HG03039 (cell line): ENCODE results near the gene NFATC1.

Source experiments
- ATAC-seq: cut with Tn5 transposase; IDR thresholded peaks from one replicate; pipeline ENCODE4 v1.9.1; 2021; ENCODE audit warnings: mild to moderate bottlenecking, moderate library complexity; ENCODE audit not compliant: unreplicated experiment

The NFATC1 gene

DNA sequence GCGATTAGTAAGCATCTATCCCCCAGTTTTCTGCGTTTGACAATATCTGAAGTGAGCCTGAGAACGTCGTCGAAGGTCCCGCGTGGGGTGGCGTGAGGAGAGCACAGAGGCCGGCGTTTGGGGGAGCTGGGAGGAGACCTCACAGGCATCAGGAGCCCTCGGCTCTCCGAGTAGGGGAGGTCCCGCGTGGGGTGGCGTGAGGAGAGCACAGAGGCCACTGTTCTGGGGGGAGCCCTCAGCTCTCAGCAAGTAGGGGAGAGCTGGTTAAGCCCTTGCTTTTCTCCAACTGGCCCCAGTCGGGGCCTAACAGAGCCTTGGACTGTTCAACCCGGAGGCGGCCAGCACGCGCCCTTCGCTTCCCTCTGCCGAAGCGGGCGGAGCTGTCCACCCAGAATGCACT lies 134.3 kb downstream of the NFATC1 start:
- no peak for ATAC-seq

- no peak for ATAC-seq
These were observed 135.1 kb downstream of the NFATC1 start for GRCh38 chr18:79530821-79531220.

DNA sequence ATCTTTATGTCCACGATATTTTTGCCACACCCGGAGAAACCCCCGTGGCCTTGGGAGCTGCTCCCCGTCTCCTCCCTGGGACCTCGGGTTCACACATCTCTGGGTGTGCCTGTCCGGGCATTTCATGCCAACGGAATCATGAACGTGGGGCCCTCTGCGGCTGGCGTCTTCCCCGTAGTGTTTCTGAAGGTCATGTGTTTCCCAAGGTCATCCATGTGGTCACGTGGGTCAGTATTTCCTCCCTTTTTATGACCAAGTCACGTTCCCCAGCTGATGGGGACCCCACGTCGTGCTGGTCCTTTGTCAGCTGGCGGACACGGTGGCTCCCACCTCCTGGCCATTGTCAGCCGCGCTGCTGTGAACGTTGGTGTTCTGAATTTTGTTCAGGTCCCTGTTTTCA lies 135.7 kb downstream of the NFATC1 start:
- no peak for ATAC-seq

- ATAC-seq, result no peak
These were observed 136.2 kb downstream of the NFATC1 start for GRCh38 chr18:79531926-79532312.

- no peak for ATAC-seq
These were observed 136.7 kb downstream of the NFATC1 start for GRCh38 chr18:79532313-79533007.

DNA sequence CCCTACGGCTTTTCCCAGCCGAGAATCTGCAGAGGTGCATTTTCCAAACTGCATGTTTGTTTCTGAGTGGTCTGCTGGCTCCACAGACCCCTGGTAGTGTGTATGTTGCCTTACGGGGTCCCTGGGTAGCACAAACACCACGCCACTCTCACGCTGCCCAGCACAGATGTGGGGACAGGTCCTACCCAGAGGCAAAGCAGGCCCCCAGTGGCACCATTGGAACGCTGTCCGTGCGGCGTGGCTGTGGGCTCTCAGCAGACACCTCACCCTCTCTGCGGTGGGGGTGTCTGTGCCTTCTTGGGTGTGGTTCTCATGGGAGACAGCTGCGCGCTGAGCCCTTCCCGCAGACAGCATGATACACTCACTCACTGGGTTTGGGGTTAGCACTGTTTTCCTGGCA lies 137.4 kb downstream of the NFATC1 start:
- no peak for ATAC-seq

DNA sequence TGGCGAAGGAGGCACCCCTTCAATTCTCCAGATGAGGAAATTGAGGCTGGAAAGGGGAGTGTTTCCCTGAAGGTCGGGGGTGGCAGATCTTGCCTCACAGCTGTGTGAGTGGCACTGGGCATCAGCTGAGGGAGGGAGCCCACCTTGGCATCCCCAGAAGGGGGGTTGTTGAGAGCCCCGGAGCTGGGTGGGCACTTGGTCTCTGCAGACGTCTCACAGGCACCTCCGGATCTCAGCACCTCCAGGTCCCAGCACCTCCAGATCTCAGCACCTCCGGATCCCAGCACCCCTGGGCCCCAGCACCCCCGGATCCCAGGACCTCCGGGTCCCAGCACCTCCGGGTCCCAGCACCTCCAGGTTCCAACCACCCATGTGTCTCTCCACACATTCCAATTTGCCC lies 137.9 kb downstream of the NFATC1 start:
- no peak for ATAC-seq

DNA sequence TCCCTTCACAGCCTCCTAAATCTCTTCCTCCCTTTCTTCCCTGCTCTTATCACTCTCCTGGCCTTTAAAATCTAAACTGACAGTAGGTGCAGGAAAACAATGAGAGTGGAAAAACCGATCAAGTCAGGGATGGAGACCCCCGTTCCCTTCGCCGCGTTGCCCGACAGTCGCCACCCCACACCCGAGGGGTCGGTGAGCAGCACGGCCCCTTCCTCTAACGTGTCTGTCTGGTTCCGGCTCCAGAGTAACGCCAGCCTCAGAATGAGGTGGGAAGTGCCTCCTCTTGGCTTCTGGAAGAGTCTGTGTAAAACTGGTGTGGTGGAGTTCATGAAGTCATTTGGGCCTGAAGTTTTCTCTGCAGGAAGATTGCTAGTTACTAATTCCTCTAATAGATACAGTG lies 138.6 kb downstream of the NFATC1 start:
- no peak for ATAC-seq

DNA sequence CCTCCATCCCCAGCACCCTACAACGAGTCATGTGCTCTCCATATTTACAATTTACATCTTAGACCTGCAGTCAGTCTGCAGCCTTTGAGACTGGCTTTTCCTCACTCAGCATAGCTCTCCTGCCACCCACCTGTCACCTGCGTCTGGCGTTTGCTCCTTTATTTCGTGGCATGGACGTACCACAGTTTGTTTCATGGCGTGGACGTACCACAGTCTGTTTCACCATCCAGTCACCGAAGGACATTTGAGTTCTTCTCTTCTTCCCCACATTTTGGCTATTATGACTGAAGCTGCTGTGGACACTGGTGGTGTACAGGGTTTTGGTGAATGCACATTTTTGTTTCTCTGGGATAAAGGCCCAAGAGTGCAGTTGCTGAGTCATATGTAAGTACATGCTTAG lies 142.0 kb downstream of the NFATC1 start:
- ATAC-seq, result no peak

- no peak for ATAC-seq
These were observed 142.9 kb downstream of the NFATC1 start for GRCh38 chr18:79538635-79539034.

DNA sequence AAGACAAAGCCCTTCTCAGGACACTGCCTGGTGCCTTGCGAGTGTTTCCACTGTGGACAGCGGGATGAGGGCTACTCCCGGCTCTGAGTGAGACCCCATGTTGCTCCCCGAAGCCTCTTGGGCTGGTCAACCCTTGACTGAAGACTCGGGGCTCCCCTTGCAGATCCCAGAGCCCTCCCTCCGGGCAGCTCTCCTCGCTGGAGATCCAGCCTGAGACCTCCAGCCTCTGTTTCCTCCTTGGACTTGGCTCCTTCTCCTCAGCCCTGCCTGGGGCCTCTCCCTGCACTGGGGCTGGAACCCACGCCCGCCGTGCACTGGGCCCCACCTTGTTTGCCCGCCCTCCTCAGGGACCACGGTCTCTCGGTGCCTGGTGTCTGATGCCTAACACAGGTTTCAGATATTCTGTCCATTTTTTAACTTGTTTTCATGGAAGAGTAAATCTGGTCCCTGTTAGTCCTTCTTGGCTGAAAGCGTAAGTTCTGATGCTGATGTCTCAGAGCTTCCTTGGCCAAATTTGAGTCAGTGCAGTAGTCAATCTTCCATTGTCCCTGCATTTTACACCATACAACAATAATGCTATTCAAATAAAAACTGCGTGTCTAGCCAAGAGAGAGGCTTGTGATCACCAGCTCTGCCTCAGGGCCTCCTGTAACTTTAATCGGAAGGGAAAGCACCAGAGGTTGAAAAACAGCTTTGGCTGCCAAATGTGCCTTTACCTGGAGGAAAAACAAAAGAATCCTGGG lies 144.6 kb downstream of the NFATC1 start:
- ATAC-seq, result no peak

DNA sequence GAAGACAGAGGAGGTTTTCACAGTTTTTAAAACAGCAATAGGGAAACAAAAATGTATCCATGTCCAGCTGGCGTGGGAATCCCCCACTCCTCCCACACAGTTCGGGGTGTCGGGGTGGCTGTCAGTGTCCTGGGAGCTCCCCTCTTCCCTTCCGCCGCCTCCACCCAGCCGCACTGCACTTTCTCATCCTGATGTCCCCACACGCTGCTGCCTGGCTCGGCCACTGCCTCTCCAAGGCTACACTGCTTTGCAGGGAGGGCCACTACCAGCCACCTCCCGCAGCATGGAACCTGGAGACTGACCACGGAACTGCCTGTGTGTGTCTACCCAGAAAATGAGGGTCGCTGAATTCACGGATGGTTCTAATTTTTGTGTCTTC lies 145.2 kb downstream of the NFATC1 start:
- ATAC-seq, result no peak

- ATAC-seq, result no peak
These were observed 146.5 kb downstream of the NFATC1 start for GRCh38 chr18:79542213-79542612.

GRCh38 chr18:79542876-79543750 lies 147.4 kb downstream of the NFATC1 start:
- no peak for ATAC-seq

- ATAC-seq, result no peak
These were observed 148.2 kb downstream of the NFATC1 start for GRCh38 chr18:79543861-79544385.

- no peak for ATAC-seq
These were observed 148.7 kb downstream of the NFATC1 start for GRCh38 chr18:79544386-79544963.

- ATAC-seq, result no peak
These were observed 149.5 kb downstream of the NFATC1 start for GRCh38 chr18:79545255-79545654.

- ATAC-seq, result no peak
These were observed 150.0 kb downstream of the NFATC1 start for GRCh38 chr18:79545736-79546171.

GRCh38 chr18:79546781-79547272 lies 151.1 kb downstream of the NFATC1 start:
- ATAC-seq, result no peak

DNA sequence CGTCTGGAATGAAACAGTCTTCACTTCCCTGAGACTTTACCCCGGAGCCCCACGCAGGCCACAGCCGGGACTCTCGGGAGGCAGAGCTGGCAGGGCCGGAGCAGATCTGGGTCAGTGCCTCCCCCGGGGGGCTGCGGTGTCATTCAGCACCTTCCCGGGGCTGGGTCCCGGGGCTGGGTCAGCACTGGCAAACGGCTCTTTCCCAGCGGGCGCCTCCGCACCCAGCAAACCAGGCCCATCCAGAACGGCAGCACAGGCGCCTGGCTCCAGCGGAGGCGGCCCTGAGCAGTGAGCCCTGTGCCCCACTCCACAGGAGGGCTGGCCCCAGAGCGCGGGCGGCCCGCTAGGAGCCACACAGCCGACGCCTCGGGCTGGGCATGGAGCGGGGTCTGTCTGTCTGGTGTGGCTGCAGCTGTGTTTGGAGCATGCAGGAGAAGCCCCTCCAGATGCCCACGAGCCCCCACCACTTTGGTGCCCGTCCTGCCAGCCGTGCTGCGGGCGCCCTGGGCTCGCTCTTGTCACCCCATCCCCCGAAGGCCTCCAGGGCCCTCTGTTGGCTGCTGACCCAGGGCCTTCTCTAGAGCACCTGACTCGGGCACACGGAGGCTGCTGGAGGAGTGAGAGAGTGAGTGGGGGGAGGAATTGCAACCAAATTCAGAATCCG lies 151.8 kb downstream of the NFATC1 start:
- no peak for ATAC-seq
